ENCODE data around the gene SMOC2. TPM values are rescaled to one million over a fixed set of nuclear protein-coding genes. Genes with fewer than 3 reads are reported as not detected.
"Not testable (repeated sequence)": the region's sequence is repeated elsewhere in the genome, so short reads cannot be mapped to it uniquely, and the experiment has no call there.

The SMOC2 gene
- total RNA-seq, 4 donors from 2014 or later: 45.8 to 130 (median 84.0) TPM

DNA sequence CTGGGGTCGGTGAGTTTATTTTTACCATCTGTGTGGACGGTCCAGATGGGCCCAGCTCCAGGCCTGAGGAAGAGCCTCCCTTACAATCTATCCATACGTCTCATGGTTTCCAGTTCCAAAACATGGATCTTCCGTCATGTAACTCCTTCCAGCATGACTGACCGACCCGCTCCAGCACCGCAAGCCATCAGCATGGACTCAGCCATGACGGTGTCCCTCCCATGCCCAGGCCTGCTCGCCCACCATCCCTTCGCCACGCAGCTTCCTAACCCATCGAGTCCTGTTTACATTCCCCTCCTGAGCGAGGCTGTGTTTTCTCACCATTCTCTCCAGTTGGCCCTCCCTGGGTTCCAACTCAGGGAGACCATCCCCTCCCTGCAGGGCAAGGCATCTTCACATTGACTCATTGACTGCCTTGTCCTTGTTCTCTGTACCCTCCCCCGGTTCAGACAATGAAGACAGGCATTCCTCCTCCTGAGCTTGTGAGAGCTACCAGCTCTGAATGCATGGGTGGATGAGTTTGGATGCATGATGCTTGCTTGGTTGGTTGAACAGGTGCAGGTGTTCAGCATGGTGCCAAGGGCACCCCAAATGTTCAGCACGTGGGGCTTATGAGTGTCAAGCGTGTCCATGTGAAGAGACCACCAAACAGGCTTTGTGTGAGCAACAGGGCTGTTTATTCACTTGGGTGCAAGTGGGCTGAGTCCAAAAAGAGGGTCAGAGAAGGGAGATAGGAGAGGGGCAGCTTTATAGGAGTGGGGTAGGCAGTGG, 235.8 kb downstream of the SMOC2 start:
- Histone ChIP-seq H3K9me3 (no peaks in the 10 kb centered on the region), H3K27me3 (no peaks in the 10 kb centered on the region), H3K36me3 (no peaks in the 10 kb centered on the region), H3K4me3 (no peak overlapping the region), H3K4me1 (no peaks in the 10 kb centered on the region), H3K27ac (replicated peaks in 1 of 4) (no peak overlapping the region)
- intact Hi-C loops (cut with DNase I): no loop called here
- no peak for TF ChIP-seq POLR2AphosphoS5 (IDR thresholded peaks at IDR 0.05)
- TF ChIP-seq EP300 (IDR thresholded peaks at IDR 0.05): no peak
- TF ChIP-seq POLR2A (IDR thresholded peaks at IDR 0.05; ENCODE audit: low read depth): no peak
- no peak for TF ChIP-seq CTCF (IDR thresholded peaks at IDR 0.05)
- 86% methylated on average over 15 of the region's 16 CpGs for WGBS
- DNase-seq (ENCODE audit: extremely low spot score): no peak

GRCh38 chr6:168677323-168677781, 236.4 kb downstream of the SMOC2 start:
- 84% methylated on average over 6 of the region's 6 CpGs for WGBS
- H3K4me3 ChIP-seq; intact Hi-C loops (cut with DNase I); H3K9me3 ChIP-seq; DNase-seq (ENCODE audit: extremely low spot score); H3K27ac ChIP-seq (replicated peaks in 1 of 4); H3K36me3 ChIP-seq; H3K27me3 ChIP-seq; H3K4me1 ChIP-seq: not testable (repeated sequence)

DNA sequence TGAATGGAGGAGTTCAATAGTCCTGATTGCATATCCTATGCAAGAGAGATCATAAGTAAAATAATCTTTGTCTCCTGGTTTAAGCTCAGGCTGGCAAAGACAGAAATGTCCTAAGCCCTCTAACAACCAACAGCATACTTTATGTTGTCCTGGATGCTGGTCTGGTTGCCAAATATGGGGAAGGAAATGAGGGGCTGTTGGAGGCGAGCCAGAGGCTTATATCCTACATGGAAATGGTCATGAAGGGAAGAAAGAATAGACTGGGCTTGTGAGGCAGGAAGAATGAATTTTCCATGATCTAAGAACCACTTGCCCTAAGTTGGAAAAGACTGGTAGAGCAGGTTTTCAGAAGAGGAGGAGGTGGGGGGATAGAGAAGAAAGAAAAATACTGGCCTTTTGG, 237.1 kb downstream of the SMOC2 start:
- no peak for TF ChIP-seq EP300 (IDR thresholded peaks at IDR 0.05)
- no peak for TF ChIP-seq CTCF (IDR thresholded peaks at IDR 0.05)
- no peak for TF ChIP-seq POLR2AphosphoS5 (IDR thresholded peaks at IDR 0.05)
- no peak for TF ChIP-seq POLR2A (IDR thresholded peaks at IDR 0.05; ENCODE audit: low read depth)

GRCh38 chr6:168678588-168678987, 237.6 kb downstream of the SMOC2 start:
- no peaks in the 10 kb centered on the region for H3K9me3 ChIP-seq
- H3K36me3 ChIP-seq: no peaks in the 10 kb centered on the region
- no peaks in the 10 kb centered on the region for H3K4me1 ChIP-seq
- no peak for TF ChIP-seq CTCF (IDR thresholded peaks at IDR 0.05)
- no peak for TF ChIP-seq EP300 (IDR thresholded peaks at IDR 0.05)
- no peak for TF ChIP-seq POLR2AphosphoS5 (IDR thresholded peaks at IDR 0.05)
- TF ChIP-seq POLR2A (IDR thresholded peaks at IDR 0.05; ENCODE audit: low read depth): no peak
- no peaks in the 10 kb centered on the region for H3K27me3 ChIP-seq
- intact Hi-C loops (cut with DNase I): no loop called here
- no peak overlapping the region for H3K4me3 ChIP-seq
- WGBS: 62% methylated on average over 5 of the region's 5 CpGs
- no peak overlapping the region for H3K27ac ChIP-seq (replicated peaks in 1 of 4)
- DNase-seq (ENCODE audit: extremely low spot score): no peak

More for the DNA sequence above, 237.1 kb downstream of the SMOC2 start:
- no peak overlapping the region for H3K27ac ChIP-seq (replicated peaks in 1 of 4)
- no peaks in the 10 kb centered on the region for H3K27me3 ChIP-seq
- no peak overlapping the region for H3K4me3 ChIP-seq
- no peak for DNase-seq (ENCODE audit: extremely low spot score)
- intact Hi-C loops (cut with DNase I): no loop called here
- H3K9me3 ChIP-seq: no peaks in the 10 kb centered on the region
- 57% methylated on average over 1 of the region's 1 CpG for WGBS
- H3K4me1 ChIP-seq: no peaks in the 10 kb centered on the region
- H3K36me3 ChIP-seq: no peaks in the 10 kb centered on the region

- H3K4me3 ChIP-seq: no peak overlapping the region
- no peaks in the 10 kb centered on the region for H3K9me3 ChIP-seq
- H3K27me3 ChIP-seq: no peaks in the 10 kb centered on the region
- TF ChIP-seq POLR2AphosphoS5 (IDR thresholded peaks at IDR 0.05) (no peak), EP300 (IDR thresholded peaks at IDR 0.05) (no peak), CTCF (IDR thresholded peaks at IDR 0.05) (no peak), POLR2A (IDR thresholded peaks at IDR 0.05; ENCODE audit: low read depth) (no peak)
- H3K4me1 ChIP-seq: no peaks in the 10 kb centered on the region
- no peak for DNase-seq (ENCODE audit: extremely low spot score)
- intact Hi-C loops (cut with DNase I): no loop called here
- 84% methylated on average over 4 of the region's 5 CpGs for WGBS
- no peak overlapping the region for H3K27ac ChIP-seq (replicated peaks in 1 of 4)
- no peaks in the 10 kb centered on the region for H3K36me3 ChIP-seq
Observed at GRCh38 chr6:168681748-168682147, 240.8 kb downstream of the SMOC2 start.
